HL-60 (cell line): ENCODE data around the gene BIN1.
A peak's percentile ranks its signal among the peaks of the same experiment; 100 is the strongest.

Experiments used
- DNase-seq, 2 experiments: peaks; one replicate each; pipeline ENCODE4 v3.0.0-alpha.2; 2010 to 2020; ENCODE audit warnings: low read depth in 1 of 2, low spot score in 1 of 2
- H3K27ac ChIP-seq: fragments of 250-450 bp; sonication (Bioruptor Pico); replicated peaks from 2 replicates; pipeline ENCODE4 v1.5.1; 2020; ENCODE audit warnings: mild to moderate bottlenecking, moderate library complexity
- H3K27me3 ChIP-seq: fragments of 250-450 bp; sonication (Bioruptor Pico); 2 replicates; pipeline ENCODE4 v1.5.1; 2021; ENCODE audit warnings: mild to moderate bottlenecking, moderate library complexity; ENCODE audit not compliant: insufficient read depth, poor library complexity, severe bottlenecking
- H3K4me3 ChIP-seq: replicated peaks from 2 replicates; pipeline ENCODE4 v1.5.1; 2011; ENCODE audit warnings: mild to moderate bottlenecking, control low read depth, low read length; ENCODE audit not compliant: insufficient read depth
- GABPA ChIP-seq: IDR thresholded peaks from 2 replicates; pipeline ENCODE4 v1.6.1; 2012; ENCODE audit warnings: low read depth
- POLR2AphosphoS5 ChIP-seq: IDR thresholded peaks from 2 replicates; pipeline ENCODE4 v1.6.1; 2012; ENCODE audit warnings: low read depth
- SPI1 ChIP-seq: IDR thresholded peaks from 2 replicates; pipeline ENCODE4 v1.6.1; 2012; ENCODE audit warnings: low read depth, mild to moderate bottlenecking, borderline replicate concordance
- TF ChIP-seq, protein P1 (sequence below): IDR thresholded peaks from 2 replicates; pipeline ENCODE4 v1.6.1; 2012; ENCODE audit warnings: low read depth; ENCODE audit not compliant: insufficient replicate concordance
- TF ChIP-seq, protein P2 (sequence below): IDR thresholded peaks from one replicate; pipeline ENCODE4 v1.5.1; 2011; ENCODE audit warnings: low read length, control low read depth, inconsistent platforms; ENCODE audit not compliant: insufficient read depth

Gene BIN1

DNA sequence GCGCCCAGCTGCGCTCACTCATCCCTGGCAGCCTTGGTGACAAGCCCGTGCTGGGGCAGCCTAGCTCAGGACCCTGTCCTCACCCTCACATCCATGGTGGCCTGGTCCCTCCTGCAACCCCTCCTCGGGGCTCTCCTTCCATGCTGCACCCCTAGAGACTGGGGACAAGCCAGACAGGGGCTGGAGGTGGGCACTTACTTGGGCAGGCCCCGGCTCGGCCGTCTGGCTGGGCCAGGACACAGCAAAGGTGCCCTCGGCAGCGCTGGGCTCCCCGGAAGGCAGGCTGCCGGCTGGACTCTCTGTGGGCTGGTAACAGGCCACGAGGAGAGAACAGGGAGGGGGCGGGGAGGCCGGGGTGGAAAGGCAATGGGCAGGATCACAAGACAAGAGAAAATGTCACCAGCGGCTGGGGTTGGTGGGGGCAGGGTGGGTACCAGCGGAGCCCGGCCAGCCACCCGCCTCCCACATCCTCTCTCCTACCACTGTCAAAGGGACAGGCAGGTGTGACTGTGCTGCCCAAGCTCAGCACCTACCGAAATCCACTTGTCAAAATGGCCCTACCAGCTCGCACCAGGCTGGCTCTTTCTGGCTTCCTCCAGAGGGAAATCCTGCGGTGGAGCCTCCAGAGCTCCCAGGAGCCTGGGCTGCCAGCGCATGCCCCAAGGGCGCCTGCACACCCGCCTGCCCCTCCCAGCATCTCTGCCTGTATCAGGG, 54.7 kb downstream of the BIN1 start:
- DNase-seq: no peak
- Histone ChIP-seq H3K27ac (no peak overlapping the region), H3K4me3 (no peak overlapping the region), H3K27me3 (no peaks in the 10 kb centered on the region)
- TF ChIP-seq GABPA (no peak), SPI1 (no peak), POLR2AphosphoS5 (no peak)
- TF ChIP-seq, protein P1, sequence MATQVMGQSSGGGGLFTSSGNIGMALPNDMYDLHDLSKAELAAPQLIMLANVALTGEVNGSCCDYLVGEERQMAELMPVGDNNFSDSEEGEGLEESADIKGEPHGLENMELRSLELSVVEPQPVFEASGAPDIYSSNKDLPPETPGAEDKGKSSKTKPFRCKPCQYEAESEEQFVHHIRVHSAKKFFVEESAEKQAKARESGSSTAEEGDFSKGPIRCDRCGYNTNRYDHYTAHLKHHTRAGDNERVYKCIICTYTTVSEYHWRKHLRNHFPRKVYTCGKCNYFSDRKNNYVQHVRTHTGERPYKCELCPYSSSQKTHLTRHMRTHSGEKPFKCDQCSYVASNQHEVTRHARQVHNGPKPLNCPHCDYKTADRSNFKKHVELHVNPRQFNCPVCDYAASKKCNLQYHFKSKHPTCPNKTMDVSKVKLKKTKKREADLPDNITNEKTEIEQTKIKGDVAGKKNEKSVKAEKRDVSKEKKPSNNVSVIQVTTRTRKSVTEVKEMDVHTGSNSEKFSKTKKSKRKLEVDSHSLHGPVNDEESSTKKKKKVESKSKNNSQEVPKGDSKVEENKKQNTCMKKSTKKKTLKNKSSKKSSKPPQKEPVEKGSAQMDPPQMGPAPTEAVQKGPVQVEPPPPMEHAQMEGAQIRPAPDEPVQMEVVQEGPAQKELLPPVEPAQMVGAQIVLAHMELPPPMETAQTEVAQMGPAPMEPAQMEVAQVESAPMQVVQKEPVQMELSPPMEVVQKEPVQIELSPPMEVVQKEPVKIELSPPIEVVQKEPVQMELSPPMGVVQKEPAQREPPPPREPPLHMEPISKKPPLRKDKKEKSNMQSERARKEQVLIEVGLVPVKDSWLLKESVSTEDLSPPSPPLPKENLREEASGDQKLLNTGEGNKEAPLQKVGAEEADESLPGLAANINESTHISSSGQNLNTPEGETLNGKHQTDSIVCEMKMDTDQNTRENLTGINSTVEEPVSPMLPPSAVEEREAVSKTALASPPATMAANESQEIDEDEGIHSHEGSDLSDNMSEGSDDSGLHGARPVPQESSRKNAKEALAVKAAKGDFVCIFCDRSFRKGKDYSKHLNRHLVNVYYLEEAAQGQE: no peak
- TF ChIP-seq, protein P2, sequence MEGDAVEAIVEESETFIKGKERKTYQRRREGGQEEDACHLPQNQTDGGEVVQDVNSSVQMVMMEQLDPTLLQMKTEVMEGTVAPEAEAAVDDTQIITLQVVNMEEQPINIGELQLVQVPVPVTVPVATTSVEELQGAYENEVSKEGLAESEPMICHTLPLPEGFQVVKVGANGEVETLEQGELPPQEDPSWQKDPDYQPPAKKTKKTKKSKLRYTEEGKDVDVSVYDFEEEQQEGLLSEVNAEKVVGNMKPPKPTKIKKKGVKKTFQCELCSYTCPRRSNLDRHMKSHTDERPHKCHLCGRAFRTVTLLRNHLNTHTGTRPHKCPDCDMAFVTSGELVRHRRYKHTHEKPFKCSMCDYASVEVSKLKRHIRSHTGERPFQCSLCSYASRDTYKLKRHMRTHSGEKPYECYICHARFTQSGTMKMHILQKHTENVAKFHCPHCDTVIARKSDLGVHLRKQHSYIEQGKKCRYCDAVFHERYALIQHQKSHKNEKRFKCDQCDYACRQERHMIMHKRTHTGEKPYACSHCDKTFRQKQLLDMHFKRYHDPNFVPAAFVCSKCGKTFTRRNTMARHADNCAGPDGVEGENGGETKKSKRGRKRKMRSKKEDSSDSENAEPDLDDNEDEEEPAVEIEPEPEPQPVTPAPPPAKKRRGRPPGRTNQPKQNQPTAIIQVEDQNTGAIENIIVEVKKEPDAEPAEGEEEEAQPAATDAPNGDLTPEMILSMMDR: no peak

DNA sequence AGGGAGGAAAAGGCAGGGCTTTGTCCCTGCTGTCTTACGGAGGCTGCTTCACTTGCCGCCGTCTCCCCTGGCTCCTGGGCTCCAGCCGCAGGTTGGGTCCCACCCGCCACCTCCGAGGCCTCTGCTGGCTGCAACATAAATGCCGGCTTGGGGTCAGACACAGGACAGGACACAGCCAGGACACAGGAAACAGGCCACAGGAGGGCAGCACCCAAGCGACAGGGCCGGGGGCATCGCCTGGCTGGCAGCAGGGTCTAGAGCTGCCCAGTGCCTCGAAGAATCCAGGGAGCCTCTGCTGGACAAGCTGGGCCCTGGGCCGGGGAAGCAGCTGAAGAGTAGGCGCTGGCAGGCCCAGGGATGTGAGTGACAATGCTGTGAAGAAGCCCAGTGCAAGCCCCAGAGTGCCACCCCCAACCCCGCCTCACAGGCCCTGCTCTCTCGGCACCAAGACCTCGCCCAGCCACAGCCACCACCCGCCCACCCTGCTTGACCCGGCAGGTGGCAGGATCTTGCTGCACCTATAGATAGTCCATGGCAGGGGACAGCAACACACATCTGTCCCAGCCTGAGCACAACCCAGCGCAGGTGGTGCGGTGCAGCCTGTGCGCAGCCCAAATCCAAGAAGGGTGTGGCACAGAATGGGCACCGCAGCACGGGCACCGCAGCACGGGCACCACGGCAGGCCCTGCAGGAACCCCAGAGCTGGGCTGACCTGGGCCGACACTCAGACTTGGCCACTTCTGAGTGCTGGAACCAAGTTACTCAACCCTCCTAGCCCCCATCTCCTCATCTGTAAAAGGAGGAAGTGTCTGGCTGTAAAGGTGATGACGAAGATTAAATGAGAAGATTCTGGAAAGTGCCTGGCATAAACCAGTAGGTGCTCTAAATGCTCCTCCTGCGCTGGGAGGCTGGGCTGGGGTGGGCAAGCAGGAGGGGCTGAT, 55.6 kb downstream of the BIN1 start:
- no peak overlapping the region for H3K27ac ChIP-seq
- DNase-seq: no peak
- H3K27me3 ChIP-seq: no peaks in the 10 kb centered on the region
- TF ChIP-seq, protein P2: no peak
- TF ChIP-seq GABPA (no peak), SPI1 (peak; percentile 76)
- no peak overlapping the region for H3K4me3 ChIP-seq

DNA sequence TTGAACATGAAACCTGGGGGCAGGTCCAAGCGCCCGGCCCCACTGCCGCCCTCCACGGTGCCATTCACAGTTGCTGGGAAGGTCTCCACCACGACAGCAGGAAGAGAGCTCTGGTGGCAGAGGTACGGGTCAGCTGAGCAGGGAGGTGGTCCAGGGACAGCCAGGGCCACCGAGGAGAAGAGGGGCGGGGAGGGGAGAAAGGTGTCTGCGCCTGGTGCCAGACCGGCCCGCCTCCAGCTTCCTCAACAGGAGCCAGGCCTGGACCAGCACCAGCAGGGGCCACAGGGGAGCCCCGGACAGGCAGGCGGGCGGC, 56.2 kb downstream of the BIN1 start:
- Histone ChIP-seq H3K27me3 (no peaks in the 10 kb centered on the region), H3K27ac (no peak overlapping the region), H3K4me3 (no peak overlapping the region)
- no peak for DNase-seq
- no peak for TF ChIP-seq SPI1
- TF ChIP-seq, protein P1: no peak
- no peak for TF ChIP-seq POLR2AphosphoS5
- no peak for TF ChIP-seq GABPA
- TF ChIP-seq, protein P2: no peak
